Fibroblast of peridontal ligament (primary cell): ENCODE data around the gene AGBL3.

Source experiments
- DNase-seq: peaks from one replicate; pipeline ENCODE4 v3.0.0-alpha.2; 2010; ENCODE audit errors: extremely low read depth

AGBL3 gene

GRCh38 chr7:135147899-135148721 lies 161.8 kb downstream of the AGBL3 start, which contains the start of gene TMEM140:
Gene TMEM140, plus strand, starts transcription at chr7:135148072. Its CDS starts 16,370 bp downstream, at chr7:135164442.
- peak; percentile 85 for DNase-seq

GRCh38 chr7:135150072-135150782 lies 163.9 kb downstream of the AGBL3 start:
- DNase-seq, result no peak

GRCh38 chr7:135151132-135151531 lies 164.8 kb downstream of the AGBL3 start:
- no peak for DNase-seq

GRCh38 chr7:135151533-135151932 lies 165.2 kb downstream of the AGBL3 start:
- DNase-seq, result no peak

- DNase-seq, result no peak
These were observed 166.1 kb downstream of the AGBL3 start for GRCh38 chr7:135152442-135152841.

DNA sequence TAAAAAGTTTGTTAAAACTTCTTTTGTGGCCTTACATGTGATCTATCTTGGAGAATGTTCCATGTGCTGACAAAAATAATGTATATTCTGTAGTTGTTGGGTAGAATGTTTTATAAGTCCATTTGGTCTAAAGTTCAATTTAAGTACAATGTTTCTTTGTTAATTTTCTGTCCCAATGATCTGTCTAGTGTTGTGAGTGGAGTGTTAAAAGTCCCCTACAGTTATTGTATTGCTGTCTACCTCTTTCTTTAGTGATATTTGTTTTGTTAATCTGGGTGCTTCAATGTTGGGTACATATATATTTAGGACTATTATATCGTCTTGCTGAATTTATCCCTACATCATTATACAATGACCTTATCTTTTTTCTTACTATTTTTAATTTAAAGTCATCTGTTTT lies 168.4 kb downstream of the AGBL3 start:
- no peak for DNase-seq

- no peak for DNase-seq
These were observed 170.0 kb downstream of the AGBL3 start for GRCh38 chr7:135156290-135156689.

DNA sequence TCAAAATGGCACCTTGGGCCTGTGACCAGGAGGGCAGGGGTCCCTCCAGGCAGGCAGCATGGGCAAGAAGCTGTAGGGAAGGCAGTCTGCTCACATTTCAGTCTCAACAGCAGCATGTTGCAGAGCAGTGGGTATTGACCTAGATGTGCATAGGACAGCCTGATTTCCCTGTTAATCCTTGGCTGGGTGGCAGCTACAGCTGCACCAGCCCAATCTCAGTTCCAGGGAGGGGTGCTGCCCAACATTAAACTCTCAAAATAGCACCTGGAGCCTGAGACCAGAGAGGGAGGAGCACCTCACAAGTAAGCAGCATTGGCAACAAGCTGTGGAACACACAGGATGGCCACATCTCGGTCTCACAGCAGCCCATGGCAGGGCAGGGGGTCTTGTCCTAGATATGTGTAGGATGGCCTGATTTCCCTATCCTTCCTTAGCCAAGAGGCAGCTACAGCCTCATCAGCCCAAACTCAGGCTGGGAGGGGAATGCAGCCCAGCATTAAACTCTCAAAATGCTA lies 171.9 kb downstream of the AGBL3 start:
- no peak for DNase-seq

DNA sequence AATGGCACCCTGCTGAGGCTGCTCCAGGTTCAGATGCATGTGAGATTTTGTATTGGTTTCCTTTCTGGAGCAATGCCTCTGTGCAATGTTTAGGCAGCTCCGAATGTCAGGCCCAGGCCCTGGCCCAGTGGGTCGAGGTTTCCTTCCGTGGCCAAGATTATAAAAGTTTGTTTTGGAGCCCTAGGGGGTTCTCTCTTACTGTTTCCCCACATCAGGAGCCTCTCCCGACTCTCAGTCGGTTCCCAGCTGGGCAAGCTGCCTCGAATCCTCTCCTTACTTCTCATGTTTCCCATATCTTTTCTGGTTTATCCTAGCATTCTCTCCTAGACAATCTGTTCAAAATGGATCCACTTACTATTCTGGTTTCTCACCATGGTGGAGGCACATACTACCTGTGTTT lies 172.6 kb downstream of the AGBL3 start:
- DNase-seq, result peak; percentile 27

DNA sequence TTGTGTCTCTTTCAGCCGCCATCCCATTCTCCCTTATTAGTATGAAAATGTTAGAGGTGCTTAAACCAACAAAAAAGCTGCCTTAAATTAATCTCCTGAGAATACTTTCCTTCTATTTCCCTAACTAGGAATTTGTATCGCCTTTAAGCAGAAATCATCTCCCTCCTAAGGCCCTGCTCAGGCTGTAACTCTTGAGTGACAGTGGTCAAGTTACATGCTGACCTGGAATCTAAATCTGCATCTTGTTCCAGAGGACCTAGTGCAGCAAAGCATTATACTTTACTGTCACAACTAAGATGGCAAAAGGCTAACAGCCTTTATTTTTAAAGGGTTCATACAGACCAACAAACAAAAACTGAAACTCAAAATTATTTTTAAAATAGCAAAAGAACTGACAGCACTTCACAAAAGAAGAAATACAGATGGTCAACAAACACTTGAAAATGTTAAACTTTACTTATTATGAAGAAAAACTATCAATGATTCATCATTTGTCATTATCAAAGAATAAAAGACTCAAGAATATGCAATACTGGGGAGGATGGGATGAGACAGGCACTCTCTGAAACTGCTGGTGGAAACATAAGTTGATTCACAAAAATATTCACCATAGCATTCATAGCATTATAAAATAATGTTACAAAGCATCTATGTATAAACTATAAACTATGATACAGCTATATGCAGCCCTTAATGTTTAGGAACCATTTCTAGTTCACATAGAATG lies 173.2 kb downstream of the AGBL3 start:
- peak; percentile 22 for DNase-seq

- peak; percentile 38 for DNase-seq
These were observed 174.0 kb downstream of the AGBL3 start for GRCh38 chr7:135160098-135160857.

DNA sequence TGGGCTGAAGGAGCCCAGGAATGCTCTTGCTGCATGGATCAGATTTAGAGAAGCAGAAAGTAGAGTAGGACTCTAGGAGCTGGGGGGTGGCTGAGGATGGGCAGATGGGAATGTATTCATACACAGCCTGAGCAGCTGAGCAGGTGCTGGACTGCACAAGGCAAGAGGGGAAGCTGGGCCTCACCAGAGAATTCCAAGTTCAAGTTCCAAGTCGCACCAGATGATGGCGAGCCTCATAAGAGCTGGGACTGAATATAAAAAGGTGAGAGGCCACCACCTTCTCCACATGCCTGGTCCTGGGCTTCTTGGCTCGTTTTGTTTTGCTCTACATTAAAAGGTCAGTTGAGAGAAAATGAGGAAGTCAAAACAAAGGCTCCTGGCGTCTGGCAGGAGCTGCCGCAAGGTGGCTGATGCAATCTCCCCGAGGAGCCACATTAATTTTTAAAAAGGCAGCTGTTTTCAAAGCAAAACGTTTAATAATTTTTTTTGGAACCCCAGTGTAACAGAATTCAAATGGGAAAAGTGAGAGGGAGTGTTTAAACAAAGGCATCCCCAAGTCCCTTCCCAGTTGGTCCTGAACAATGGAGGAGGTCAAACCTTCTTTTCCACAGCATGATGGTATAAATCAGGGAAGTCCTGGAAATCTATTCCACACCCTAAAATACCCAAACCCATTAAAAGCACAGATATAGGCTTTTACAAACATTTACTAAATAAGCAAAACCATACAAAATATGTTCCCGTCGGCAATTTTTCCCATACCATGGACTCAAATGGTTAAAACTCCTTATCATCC lies 174.7 kb downstream of the AGBL3 start:
- DNase-seq, result no peak

- DNase-seq, result no peak
These were observed 175.4 kb downstream of the AGBL3 start for GRCh38 chr7:135161669-135162068.

- DNase-seq, result no peak
These were observed 176.2 kb downstream of the AGBL3 start for GRCh38 chr7:135162382-135163001.

DNA sequence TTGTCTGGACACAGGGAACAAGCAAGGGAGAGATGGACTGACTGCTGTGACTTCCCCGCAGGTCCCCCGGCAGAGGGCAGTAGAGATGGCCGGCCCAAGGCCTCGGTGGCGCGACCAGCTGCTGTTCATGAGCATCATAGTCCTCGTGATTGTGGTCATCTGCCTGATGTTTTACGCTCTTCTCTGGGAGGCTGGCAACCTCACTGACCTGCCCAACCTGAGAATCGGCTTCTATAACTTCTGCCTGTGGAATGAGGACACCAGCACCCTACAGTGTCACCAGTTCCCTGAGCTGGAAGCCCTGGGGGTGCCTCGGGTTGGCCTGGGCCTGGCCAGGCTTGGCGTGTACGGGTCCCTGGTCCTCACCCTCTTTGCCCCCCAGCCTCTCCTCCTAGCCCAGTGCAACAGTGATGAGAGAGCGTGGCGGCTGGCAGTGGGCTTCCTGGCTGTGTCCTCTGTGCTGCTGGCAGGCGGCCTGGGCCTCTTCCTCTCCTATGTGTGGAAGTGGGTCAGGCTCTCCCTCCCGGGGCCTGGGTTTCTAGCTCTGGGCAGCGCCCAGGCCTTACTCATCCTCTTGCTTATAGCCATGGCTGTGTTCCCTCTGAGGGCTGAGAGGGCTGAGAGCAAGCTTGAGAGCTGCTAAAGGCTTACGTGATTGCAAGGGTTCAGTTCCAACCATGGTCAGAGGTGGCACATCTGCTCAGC lies 178.2 kb downstream of the AGBL3 start:
- DNase-seq, result peak; percentile 18

DNA sequence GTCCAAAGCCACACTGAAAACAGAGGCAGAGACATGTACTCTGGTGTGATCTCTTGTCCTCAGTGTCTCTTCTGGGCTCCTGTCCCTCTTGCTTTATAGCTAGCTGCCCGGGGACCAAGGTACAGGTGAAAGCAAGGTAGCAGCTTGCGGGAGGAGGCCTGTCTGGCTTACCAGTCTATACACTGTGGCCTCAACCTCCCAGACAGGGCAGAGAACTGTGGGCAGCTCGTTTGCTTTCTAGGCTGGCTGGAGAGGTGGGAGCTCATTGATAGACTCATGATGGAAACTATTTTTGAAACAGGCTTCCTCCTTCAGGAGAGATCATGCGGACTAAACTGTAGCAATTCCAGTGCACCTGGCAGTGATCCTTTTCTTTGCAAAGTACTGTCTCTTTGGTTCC lies 179.6 kb downstream of the AGBL3 start:
- no peak for DNase-seq

DNA sequence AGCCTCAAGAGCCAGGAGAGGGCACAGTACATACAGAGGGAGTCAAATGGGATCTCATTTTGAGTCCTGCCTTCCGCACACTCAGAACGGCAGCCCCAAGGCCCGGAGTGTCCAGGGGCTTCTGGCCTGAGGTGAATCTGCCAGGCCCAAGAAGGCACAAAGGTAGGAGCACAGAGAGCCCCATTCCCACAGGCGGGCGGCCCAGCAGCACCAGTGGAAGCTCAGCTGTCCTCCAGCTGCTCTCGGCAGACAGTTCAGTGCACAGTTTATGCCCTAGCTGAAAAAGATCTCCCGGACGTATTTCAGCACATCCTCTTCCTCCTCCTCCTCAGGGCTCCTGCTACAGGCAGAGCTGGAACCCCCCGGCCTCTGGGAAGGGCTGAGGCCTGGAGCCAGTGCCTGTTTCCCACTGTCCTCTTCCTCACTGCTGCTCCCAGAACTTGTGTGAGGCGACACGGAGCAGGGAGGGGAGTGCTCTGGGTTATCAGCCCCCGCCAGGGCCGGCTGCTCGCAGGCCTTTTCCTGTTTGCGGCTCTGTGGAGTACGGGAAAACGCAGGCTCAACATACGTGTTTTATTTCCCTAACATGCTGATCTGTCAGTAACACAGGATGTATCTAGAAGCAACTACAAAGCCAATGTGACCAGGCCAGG lies 180.2 kb downstream of the AGBL3 start:
- DNase-seq, result no peak

DNA sequence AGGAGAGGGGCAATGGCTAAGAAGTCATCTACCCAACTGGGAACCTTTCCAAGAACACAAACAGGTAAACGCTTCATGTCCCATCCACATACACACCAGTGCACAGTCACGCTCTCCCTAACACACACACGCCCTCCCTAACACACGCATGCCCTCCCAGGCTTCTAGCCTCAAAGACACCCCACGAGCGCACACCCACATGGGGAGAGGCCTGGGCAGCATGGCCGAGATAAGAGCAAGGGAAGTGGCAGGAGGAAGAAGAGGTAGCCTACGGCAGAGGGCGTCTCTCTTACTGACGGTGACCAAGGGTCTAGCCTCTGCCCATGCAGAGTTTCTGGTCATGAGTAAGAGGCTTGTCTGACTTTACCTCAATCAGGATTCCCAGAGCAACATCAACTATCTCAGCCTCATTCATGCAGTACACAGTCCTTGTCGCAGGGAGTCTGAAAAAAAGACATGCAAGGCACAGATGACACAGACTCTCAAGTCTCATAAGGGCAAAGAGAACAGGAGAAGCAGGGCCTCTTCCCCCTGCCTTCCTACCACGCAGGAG lies 181.1 kb downstream of the AGBL3 start:
- no peak for DNase-seq

GRCh38 chr7:135168001-135168400 lies 181.7 kb downstream of the AGBL3 start:
- no peak for DNase-seq
